Fibroblast of mammary gland (primary cell): ENCODE data around the gene CKS1B.

Source experiments
- DNase-seq: peaks from one replicate; pipeline ENCODE4 v3.0.0-alpha.2; 2010; ENCODE audit warnings: low read depth
- H3K4me3 ChIP-seq: 2 replicates; pipeline ENCODE4 v1.5.1; 2011; ENCODE audit warnings: low read depth, mild to moderate bottlenecking, low read length, moderate library complexity; ENCODE audit not compliant: control insufficient read depth
- TF ChIP-seq, protein P1 (sequence below): conservative IDR thresholded peaks from 2 replicates; pipeline ENCODE4 v1.5.1; 2011; ENCODE audit warnings: low read depth, low read length, inconsistent platforms; ENCODE audit not compliant: control insufficient read depth, insufficient read depth

The CKS1B gene

DNA sequence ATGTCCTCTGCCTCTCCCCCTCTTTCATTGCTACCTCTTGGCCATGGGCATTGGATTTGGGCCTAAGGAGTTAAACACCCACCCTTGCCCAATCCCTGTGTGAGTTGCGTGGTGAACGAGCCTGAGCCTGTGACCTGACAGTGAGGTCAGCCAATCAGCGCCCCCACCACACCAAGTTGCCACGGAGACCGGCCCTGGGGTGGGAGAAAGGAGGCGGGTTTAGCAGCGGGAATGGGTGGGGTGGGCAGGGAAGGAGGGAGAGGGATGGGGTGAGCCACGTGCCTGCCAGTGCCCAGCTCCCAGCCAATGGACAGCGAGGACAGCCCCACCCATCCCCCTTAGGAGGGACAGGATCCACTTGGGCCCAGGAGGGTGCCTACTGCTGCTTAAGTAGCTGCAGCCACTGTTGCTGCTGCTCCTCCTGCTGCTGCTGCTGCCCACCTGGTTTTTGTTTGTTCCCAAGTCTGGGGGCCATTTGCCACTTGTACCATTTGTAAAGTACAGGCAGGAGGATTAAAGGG lies 37.6 kb downstream of the CKS1B start:
- peak; percentile 77 for DNase-seq
- H3K4me3 ChIP-seq = no peak overlapping the region
- TF ChIP-seq, protein P1, sequence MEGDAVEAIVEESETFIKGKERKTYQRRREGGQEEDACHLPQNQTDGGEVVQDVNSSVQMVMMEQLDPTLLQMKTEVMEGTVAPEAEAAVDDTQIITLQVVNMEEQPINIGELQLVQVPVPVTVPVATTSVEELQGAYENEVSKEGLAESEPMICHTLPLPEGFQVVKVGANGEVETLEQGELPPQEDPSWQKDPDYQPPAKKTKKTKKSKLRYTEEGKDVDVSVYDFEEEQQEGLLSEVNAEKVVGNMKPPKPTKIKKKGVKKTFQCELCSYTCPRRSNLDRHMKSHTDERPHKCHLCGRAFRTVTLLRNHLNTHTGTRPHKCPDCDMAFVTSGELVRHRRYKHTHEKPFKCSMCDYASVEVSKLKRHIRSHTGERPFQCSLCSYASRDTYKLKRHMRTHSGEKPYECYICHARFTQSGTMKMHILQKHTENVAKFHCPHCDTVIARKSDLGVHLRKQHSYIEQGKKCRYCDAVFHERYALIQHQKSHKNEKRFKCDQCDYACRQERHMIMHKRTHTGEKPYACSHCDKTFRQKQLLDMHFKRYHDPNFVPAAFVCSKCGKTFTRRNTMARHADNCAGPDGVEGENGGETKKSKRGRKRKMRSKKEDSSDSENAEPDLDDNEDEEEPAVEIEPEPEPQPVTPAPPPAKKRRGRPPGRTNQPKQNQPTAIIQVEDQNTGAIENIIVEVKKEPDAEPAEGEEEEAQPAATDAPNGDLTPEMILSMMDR = no peak

DNA sequence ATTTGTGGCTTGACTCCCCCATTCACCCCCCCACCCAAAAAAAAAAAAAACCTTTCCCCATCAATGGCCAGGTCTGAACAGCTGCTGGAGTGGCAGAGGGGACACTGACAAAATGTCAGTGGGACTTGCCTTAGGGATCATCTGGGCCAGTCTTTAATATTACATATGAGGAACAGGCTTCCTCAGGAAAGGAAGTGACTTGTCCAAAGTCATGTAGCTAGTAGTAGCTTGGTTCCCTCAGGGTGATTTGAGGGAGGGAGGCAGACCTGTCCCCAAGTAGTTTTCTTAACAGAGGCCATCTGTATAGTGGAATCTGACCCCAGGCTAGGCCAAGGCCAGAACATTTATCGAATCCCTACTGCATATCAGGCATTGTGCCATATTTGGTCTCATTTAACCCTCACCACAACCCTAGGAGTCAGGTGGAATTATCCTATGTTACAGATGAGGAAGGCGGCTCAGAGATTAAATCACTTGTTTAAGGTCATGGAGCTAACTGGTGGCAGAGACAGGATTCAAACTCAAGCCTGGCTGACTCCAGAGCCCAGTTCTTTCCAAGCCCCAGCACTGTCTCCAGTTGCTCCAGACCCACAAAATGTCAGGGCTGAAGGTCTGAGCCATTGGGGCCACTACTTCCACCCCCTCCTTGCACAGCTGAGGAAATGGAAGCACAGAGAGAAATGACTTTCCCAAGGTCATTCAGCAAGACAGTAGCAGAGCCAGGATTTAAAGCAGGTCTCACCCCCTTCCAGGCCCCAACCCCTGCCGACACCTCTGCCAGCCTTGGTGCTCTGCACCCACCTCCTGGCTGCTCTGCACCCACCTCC lies 38.5 kb downstream of the CKS1B start:
- TF ChIP-seq, protein P1 = no peak
- DNase-seq = no peak
- H3K4me3 ChIP-seq = no peak overlapping the region

DNA sequence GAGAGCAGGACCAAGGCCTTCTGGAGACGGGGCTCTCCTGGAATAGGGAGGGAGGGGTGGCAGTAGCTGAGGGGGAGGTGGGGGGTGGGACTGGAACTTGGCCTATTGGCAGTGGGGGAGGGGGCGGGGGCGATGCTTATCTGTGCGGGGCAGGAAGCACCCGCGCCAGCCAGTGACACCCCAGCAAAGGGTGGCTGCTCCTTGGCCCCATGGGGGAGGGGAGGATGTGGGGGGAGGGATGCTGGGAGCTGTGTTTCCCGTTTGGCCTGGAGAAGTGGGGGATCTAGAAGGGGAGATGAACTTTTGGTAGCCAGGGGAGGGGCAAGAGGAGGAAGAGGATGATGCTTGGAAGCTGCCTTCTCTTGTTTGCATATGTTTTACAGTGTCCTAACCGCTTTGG lies 39.2 kb downstream of the CKS1B start:
- no peak for DNase-seq
- TF ChIP-seq, protein P1 = no peak
- no peak overlapping the region for H3K4me3 ChIP-seq

DNA sequence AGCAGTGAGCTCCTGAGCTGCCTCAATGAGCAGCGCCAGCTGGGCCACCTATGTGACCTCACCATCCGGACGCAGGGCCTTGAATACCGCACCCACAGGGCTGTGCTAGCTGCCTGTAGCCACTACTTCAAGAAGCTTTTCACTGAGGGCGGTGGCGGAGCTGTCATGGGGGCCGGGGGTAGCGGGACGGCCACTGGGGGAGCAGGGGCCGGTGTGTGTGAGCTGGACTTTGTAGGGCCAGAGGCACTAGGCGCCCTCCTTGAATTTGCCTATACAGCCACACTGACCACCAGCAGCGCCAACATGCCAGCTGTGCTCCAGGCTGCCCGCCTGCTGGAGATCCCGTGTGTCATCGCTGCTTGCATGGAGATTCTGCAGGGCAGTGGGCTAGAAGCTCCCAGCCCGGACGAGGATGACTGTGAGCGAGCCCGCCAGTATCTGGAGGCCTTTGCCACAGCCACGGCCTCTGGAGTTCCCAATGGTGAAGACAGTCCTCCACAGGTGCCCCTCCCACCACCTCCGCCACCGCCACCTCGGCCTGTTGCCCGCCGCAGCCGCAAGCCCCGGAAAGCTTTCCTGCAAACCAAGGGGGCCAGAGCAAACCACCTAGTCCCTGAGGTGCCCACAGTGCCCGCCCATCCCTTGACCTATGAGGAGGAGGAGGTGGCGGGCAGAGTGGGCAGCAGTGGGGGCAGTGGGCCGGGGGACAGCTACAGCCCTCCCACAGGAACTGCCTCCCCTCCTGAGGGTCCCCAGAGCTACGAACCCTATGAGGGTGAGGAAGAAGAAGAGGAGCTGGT lies 40.4 kb downstream of the CKS1B start:
- DNase-seq = no peak
- TF ChIP-seq, protein P1 = no peak
- H3K4me3 ChIP-seq = no peak overlapping the region

DNA sequence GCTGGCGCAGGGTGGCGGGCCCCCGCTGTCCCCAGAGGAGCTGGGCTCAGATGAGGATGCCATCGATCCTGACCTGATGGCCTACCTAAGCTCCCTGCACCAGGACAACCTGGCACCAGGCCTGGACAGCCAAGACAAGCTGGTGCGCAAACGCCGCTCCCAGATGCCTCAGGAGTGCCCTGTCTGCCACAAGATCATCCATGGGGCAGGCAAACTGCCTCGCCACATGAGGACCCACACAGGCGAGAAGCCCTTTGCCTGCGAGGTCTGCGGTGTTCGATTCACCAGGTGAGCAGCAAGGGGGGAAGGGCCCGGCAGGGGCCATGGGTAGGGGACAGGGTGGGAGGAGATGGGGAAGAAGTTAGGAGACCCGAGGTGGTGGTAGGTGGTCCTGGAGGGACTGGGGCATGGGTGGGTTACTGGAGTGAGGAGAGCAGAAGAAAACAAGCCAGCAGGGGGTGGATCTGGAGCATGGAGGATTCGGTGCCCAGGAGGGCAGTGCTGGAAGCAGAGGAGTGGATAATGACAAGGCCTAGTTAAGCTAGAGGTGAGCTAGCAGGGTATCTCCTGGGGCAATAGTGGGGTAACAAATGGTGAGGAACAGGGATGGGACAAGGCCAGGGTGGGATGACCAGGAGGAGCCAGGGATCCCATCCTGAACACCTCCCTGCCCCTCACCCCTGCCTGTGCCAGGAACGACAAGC lies 41.2 kb downstream of the CKS1B start:
- no peak for DNase-seq
- TF ChIP-seq, protein P1 = no peak
- H3K4me3 ChIP-seq = no peak overlapping the region

DNA sequence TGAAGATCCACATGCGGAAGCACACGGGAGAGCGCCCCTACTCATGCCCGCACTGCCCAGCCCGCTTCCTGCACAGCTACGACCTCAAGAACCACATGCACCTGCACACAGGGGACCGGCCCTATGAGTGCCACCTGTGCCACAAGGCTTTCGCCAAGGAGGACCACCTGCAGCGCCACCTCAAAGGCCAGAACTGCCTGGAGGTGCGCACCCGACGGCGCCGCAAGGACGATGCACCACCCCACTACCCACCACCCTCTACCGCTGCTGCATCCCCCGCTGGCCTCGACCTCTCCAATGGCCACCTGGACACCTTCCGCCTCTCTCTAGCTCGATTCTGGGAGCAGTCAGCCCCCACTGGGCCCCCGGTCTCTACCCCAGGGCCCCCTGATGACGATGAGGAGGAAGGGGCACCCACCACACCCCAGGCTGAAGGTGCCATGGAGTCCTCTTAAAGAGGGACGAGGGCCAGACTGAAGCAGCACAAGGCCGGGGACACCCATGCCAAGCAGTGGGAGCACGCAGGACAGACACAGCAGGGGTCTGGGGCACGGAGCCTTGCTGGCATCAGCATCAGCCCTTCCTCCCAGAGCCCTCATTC lies 41.9 kb downstream of the CKS1B start:
- DNase-seq = no peak
- TF ChIP-seq, protein P1 = no peak
- no peak overlapping the region for H3K4me3 ChIP-seq
